Measurements from ENCODE around the gene MCHR1.
"Not testable (repeated sequence)": the region's sequence is repeated elsewhere in the genome, so short reads cannot be mapped to it uniquely, and the experiment has no call there.

The MCHR1 gene

DNA sequence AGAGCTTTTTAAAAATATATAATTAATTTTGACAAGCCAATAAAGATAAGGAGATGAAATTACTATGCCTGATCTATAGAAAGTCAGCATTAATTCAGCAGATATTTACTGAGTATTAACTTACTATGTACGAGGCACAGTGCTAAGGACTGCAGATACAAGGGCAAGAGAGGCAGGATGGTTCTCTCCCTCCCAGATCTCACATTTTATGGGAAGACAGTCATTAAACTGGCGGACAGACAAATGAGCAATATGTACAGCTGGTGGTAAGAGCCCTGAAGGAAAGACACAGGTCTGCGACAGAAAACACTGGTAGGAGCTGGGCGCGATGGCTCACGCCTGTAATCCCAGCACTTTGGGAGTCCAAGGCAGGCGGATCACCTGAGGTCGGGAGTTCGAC, 36.8 kb downstream of the MCHR1 start:
- no peak overlapping the region for H3K27ac Mint-ChIP-seq
- no peaks in the 10 kb centered on the region for H3K36me3 Mint-ChIP-seq (ENCODE audit: low read depth)
- intact Hi-C loops (cut with micrococcal nuclease): no loop called here
- H3K4me1 Mint-ChIP-seq (ENCODE audit: low read depth): peaks cover 5% of the 10 kb centered on the region
- peaks cover 24% of the 10 kb centered on the region for H3K27me3 Mint-ChIP-seq
- no peaks in the 10 kb centered on the region for H3K9me3 Mint-ChIP-seq
- no peak overlapping the region for H3K4me3 Mint-ChIP-seq

DNA sequence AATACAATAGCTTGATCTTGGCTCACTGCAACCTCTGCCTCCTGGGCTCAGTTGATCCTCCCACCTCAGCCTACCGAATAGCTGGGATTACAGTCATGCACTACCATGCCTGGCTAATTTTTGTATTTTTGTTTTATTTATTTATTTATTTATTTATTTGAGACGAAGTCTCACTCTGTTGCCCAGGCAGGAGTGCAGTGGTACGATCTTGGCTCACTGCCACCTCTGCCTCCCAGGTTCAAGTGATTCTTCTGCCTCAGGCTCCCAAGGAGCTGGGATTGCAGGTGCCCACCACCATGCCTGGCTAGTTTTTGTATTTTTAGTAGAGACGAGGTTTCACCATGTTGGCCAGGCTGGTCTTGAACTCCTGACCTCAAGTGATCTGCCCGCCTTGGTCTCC, 38.4 kb downstream of the MCHR1 start:
- H3K4me1 Mint-ChIP-seq (ENCODE audit: low read depth); H3K4me3 Mint-ChIP-seq; H3K36me3 Mint-ChIP-seq (ENCODE audit: low read depth); intact Hi-C loops (cut with micrococcal nuclease); H3K27ac Mint-ChIP-seq; H3K9me3 Mint-ChIP-seq: not testable (repeated sequence)
- H3K27me3 Mint-ChIP-seq: peaks cover 20% of the 10 kb centered on the region

DNA sequence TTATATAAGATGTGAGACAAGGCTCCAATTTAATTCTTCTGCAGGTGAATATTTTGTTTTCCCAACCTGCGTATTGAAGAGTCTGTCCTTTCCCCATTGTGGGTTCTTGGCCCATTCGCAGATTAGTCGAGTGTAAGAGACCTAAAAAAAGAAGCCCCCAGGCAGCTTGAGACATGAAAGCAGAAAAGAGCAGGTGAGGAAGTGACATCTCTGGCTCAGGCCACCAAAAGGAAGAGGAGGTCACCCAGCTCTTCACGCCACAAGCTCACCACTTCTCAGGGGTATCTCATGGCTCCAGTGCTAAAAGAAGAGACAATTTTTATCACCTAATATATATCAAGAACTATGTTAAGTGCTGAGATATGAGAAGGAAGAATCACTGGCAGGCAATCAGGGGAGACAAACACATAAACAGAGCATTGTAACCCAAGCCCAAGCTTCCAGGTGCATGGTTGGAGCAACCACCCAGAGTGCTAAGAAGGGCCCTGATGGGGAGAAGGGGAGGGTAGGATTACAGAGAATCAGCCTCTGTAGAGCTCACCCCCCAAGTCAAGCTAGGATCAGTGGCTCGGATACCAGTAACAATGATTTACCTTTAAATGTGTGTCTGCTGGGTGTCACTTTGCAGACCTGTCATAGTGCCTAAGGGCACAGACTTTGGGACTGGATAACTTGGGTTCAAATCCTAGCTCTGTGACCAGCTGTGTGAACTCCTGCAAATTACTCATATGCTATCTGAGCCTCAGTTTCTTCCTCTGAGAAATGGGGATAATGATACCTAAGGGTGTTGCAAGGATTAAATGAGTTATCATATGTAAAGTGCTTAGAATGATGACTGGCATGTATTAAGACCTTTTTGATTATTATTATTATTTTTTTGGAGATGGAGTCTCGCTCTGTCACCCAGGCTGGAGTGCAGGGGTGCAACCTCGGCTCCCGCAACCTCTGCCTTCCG, 39.2 kb downstream of the MCHR1 start:
- H3K27ac Mint-ChIP-seq: no peak overlapping the region
- peaks cover 20% of the 10 kb centered on the region for H3K27me3 Mint-ChIP-seq
- peaks cover 5% of the 10 kb centered on the region for H3K4me1 Mint-ChIP-seq (ENCODE audit: low read depth)
- H3K4me3 Mint-ChIP-seq: no peak overlapping the region
- intact Hi-C loops (cut with micrococcal nuclease): no loop called here
- H3K9me3 Mint-ChIP-seq: no peaks in the 10 kb centered on the region
- no peaks in the 10 kb centered on the region for H3K36me3 Mint-ChIP-seq (ENCODE audit: low read depth)

DNA sequence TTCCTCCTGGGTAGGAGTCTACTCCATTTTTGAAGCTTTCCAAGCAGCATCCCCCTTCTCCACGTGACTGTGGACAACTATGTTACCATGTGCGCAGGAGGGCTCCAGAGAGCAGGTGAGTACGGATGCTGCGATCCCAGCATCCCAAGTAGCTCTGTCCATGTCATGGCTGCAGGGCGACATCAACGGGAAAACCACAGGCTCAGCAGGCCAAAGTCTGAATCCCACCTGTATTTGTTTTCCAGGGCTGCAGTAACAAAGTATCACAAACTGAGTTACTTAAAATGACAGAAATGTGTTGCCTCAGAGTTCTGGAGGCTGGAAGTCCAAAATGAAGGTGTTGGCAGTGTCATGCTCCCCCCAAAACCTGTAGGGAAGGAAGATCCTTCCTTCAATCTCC, 40.3 kb downstream of the MCHR1 start:
- H3K27ac Mint-ChIP-seq: no peak overlapping the region
- intact Hi-C loops (cut with micrococcal nuclease): no loop called here
- H3K4me3 Mint-ChIP-seq: no peak overlapping the region
- H3K36me3 Mint-ChIP-seq (ENCODE audit: low read depth): no peaks in the 10 kb centered on the region
- H3K27me3 Mint-ChIP-seq: peaks cover 14% of the 10 kb centered on the region
- H3K4me1 Mint-ChIP-seq (ENCODE audit: low read depth): peaks cover 3% of the 10 kb centered on the region
- H3K9me3 Mint-ChIP-seq: no peaks in the 10 kb centered on the region

DNA sequence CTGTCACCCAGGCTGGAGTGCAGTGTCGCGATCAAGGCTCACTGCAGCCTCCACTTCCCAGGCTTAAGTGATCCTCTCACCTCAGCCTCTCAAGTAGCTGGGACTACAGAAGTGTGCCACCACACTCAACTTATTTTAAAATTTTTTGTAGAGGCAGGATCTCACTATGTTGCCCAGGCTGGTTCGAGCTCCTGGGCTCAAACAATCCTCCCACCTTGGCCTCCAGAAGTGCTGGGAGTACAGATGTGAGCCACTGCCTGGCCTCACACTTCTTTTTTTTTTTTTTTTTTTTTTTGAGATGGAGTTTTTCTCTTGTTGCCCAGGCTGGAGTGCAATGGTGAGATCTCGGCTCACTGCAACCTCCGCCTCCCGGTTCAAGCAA, 40.9 kb downstream of the MCHR1 start:
- H3K27me3 Mint-ChIP-seq; H3K36me3 Mint-ChIP-seq (ENCODE audit: low read depth); H3K4me3 Mint-ChIP-seq; H3K4me1 Mint-ChIP-seq (ENCODE audit: low read depth); H3K9me3 Mint-ChIP-seq; H3K27ac Mint-ChIP-seq; intact Hi-C loops (cut with micrococcal nuclease): not testable (repeated sequence)

DNA sequence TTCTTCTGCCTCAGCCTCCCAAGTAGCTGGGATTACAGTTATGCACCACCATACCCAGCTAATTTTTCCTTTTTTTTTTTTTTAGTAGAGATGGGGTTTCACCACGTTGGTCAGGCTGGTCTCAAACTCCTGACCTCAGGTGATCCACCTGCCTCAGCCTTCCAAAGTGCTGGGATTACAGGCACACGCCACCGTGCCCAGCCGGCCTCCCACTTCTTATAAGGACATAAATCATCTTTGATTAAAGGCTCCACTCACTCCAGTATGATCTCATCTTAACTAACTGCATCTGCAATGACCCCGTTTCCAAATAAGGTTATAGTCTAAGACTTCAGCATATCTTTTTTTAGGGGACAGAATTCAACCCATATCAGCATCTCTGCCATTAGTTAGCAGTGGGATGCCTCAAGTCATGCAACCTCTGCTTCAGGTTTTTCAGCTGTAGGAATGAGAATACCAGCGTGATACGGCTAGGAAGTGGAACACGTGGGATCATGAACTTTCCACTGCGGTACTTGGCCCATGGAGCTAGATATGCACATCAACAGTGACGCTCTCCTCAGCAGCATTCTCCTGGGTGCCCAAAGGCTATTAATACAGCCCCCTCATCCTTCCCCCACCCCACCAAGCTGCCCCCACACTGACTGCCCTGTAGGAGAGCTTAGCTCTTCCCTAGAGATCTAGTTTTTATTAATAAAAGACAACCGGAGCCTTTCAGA, 41.4 kb downstream of the MCHR1 start:
- Mint-ChIP-seq H3K36me3 (ENCODE audit: low read depth) (no peaks in the 10 kb centered on the region), H3K9me3 (no peaks in the 10 kb centered on the region), H3K4me3 (no peak overlapping the region), H3K4me1 (ENCODE audit: low read depth) (no peaks in the 10 kb centered on the region), H3K27me3 (peaks cover 7% of the 10 kb centered on the region), H3K27ac (no peak overlapping the region)
- intact Hi-C loops (cut with micrococcal nuclease): no loop called here

DNA sequence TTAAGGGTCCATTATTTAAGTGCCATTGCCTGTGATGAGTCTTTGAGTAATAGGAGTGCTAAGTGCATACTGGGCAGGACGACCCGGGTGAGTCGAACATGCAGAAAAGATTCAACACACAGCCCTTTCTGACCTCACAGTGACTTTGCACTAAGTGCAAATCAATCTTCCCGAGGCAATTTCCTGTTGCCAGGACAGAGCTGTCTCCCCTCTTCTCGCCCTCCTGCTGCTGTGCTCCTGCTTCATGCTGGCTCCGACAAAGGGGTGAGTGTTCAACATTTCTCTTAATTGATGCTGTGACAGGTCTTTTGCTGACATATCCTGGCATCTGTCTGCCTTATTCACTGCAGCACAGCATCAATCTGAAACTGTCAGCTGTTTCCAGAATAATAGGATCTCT, 42.0 kb downstream of the MCHR1 start:
- no peak overlapping the region for H3K4me3 Mint-ChIP-seq
- no peak overlapping the region for H3K27ac Mint-ChIP-seq
- H3K27me3 Mint-ChIP-seq: peaks cover 7% of the 10 kb centered on the region
- H3K9me3 Mint-ChIP-seq: no peaks in the 10 kb centered on the region
- no peaks in the 10 kb centered on the region for H3K4me1 Mint-ChIP-seq (ENCODE audit: low read depth)
- intact Hi-C loops (cut with micrococcal nuclease): no loop called here
- no peaks in the 10 kb centered on the region for H3K36me3 Mint-ChIP-seq (ENCODE audit: low read depth)

DNA sequence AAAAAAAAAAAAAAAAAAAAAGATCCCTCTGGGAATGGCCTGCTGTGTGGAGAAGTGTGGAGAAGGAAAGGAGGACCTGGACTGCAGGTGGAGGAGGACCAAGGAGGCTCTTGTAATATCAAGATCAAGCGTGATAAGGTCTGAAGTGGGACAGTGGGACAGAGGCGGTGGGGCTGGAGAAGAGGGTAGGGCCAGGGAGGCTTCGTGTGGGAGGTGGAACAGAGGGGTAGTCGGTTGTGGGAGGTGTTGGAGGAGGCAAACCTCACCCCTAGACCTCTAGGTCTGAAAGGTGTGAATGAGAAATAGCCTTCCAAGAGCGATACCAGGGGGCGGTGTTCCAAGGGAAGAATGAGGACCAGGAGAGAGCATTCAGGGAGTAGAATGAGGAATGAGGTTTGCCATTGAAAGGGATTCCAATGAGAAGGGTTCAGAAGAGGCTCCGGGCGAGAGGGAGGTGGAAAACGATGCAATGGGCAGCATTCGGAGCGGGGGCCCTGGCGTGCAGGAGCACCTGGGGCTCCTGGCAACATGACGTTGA, 44.2 kb downstream of the MCHR1 start:
- intact Hi-C loops (cut with micrococcal nuclease): no loop called here
- peaks cover 4% of the 10 kb centered on the region for H3K27me3 Mint-ChIP-seq
- H3K9me3 Mint-ChIP-seq: no peaks in the 10 kb centered on the region
- H3K4me3 Mint-ChIP-seq: no peak overlapping the region
- no peaks in the 10 kb centered on the region for H3K4me1 Mint-ChIP-seq (ENCODE audit: low read depth)
- H3K36me3 Mint-ChIP-seq (ENCODE audit: low read depth): no peaks in the 10 kb centered on the region
- no peak overlapping the region for H3K27ac Mint-ChIP-seq

DNA sequence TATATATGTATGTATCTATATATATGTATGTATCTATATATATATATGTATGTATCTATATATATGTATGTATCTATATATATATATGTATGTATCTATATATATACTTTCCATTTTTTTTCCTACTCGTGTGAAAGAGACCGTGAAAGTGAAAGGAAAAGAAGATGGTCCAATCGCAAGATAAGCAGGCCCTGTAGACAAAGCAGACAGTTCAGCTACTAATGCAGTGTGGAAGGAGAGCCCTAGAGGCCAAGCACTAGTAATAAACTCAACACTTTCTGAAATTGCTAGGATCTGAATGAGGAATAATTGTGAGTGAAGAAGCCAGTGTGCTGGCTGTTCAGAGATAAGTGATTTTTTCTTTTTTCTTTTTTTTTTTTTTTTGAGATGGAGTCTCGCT, 47.2 kb downstream of the MCHR1 start:
- Mint-ChIP-seq H3K4me3 (no peak overlapping the region), H3K9me3 (no peaks in the 10 kb centered on the region), H3K27ac (no peak overlapping the region), H3K36me3 (ENCODE audit: low read depth) (no peaks in the 10 kb centered on the region), H3K4me1 (ENCODE audit: low read depth) (no peaks in the 10 kb centered on the region), H3K27me3 (peaks cover 4% of the 10 kb centered on the region)
- intact Hi-C loops (cut with micrococcal nuclease): no loop called here

DNA sequence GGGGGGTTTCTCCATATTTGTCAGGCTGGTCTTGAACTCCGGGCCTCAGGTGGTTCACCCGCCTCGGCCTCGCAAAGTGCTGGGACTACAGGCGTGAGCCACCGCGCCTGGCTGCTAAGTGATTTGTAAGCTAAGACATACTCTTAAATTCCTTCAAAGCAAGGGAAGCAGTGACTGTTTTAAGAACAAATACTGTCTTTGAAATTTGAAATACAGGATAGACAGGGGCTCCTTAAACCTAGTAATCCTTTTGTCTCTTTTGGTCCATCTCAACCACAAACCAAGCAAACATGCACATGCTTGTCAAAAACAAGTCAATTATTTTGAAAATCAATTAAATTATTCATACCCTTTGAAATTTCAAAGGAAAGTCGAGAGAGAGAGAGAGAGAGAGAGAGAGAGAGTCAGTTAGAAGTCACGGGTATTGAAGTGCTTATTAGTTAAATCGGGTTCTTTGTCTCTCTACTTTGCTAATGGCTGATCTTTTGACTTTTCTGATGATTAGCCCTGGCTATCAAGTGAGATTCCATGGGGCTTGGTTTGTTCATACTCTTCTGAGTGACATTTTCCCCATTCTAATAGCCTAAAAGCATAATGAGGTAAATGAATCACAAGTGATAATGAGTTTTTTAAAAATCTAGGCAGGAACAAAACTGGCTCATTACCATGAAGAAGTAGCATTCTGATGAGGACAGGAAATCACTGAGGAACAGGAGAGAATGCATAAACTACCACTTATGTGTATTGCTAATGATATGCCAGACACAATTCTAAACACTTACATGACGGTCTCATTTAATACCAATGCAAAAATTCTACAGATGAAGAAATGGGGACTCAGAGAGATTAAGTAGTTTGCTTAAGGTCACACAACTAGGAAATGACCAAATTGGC, 48.0 kb downstream of the MCHR1 start:
- Mint-ChIP-seq H3K4me1 (ENCODE audit: low read depth) (no peaks in the 10 kb centered on the region), H3K27ac (no peak overlapping the region), H3K27me3 (peaks cover 5% of the 10 kb centered on the region), H3K9me3 (no peaks in the 10 kb centered on the region), H3K36me3 (ENCODE audit: low read depth) (no peaks in the 10 kb centered on the region), H3K4me3 (no peak overlapping the region)
- intact Hi-C loops (cut with micrococcal nuclease): no loop called here

DNA sequence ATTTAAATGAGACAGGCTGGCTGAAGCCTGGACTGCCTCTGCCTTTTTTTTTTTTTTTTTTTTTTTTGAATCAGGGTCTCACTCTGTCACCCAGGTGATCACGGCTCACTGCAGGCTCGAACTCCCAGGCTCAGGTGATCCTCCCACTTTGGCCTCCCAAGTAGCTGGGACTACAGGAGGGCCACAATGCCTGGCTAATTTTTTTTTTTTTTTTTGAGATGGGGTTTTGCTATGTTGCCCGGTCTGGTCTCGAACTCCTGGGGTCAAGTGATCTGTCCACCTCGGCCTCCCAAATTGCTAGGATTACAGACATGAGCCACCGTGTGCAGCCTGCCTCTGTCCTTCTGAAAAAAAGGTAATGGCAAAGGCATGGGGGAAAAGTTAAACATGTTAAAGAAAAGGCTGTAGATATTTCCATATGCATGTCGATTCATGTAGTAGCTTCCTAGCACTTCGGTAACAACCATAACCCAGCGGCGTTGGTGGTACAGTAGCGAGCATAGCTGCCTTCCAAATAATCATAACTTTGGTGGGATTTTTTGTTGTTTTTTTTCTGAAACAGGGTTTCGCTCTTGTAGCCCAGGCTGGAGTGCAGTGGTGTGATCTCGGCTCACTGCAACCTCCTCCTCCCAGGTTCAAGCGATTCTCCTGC, 48.8 kb downstream of the MCHR1 start:
- Mint-ChIP-seq H3K4me1 (ENCODE audit: low read depth) (no peaks in the 10 kb centered on the region), H3K4me3 (no peak overlapping the region), H3K27ac (no peak overlapping the region), H3K27me3 (peaks cover 6% of the 10 kb centered on the region), H3K9me3 (no peaks in the 10 kb centered on the region), H3K36me3 (ENCODE audit: low read depth) (no peaks in the 10 kb centered on the region)
- intact Hi-C loops (cut with micrococcal nuclease): no loop called here

DNA sequence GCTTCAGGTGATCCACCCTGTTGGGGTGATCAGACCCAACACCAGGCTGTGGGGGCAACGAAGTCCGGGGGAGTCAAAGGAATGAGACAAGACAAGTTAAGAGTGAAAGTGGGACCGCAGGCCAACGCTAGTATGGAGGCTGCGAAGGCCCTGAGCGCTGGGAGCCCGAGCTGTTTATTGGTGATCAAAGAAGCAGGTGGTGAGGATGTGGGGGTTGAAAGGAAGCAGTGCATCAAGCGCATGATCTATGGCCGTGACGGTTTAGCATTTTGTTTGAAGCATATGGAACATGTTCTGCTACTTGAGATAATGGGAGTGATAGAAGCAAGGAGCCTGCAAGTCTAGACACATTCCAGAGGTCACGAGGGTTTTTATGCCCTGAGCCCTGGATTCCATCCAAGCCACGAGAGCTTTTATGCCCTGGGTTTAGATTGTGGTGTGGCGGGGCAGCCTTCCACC, 49.5 kb downstream of the MCHR1 start:
- intact Hi-C loops (cut with micrococcal nuclease): no loop called here
- Mint-ChIP-seq H3K4me3 (no peak overlapping the region), H3K4me1 (ENCODE audit: low read depth) (no peaks in the 10 kb centered on the region)

DNA sequence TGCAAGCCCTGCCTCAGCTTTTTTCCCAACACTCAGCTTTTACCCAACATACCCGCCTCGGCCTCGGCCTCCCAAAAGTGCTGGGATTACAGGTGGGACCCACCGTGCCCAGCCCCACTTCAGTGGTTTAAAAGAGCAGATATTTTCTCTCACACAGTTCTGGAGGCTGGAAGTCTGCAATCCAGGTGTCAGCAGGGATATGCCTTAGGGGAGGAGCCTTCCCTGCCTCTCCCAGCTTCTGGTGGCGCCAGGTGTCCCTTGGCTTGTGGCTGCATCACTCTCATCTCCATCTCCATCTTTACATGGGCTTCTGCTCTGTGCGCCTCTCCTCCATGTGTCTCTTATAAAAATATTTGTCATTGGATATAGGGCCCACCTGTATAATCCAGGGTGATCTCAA, 50.0 kb downstream of the MCHR1 start:
- Mint-ChIP-seq H3K4me1 (ENCODE audit: low read depth) (no peaks in the 10 kb centered on the region), H3K9me3 (no peaks in the 10 kb centered on the region), H3K27ac (no peak overlapping the region), H3K27me3 (peaks cover 7% of the 10 kb centered on the region), H3K36me3 (ENCODE audit: low read depth) (no peaks in the 10 kb centered on the region), H3K4me3 (no peak overlapping the region)
- intact Hi-C loops (cut with micrococcal nuclease): no loop called here

More for the DNA sequence above, 49.5 kb downstream of the MCHR1 start:
- no peaks in the 10 kb centered on the region for H3K36me3 Mint-ChIP-seq (ENCODE audit: low read depth)
- peaks cover 7% of the 10 kb centered on the region for H3K27me3 Mint-ChIP-seq
- H3K9me3 Mint-ChIP-seq: no peaks in the 10 kb centered on the region
- no peak overlapping the region for H3K27ac Mint-ChIP-seq

Measured in dendritic cell treated with granulocyte-macrophage colony-stimulating factor and Interleukin-4, amounts not matched to agents 40 ng/mL and 50 ng/mL, for 4 days (primary cell).